ENCODE measurements around the gene MED27. TPM values are rescaled to one million over a fixed set of nuclear protein-coding genes. Genes with fewer than 3 reads are reported as not detected.
"Not testable (repeated sequence)": the region's sequence is repeated elsewhere in the genome, so short reads cannot be mapped to it uniquely, and the experiment has no call there.

Gene MED27
- total RNA-seq, 1 donor from 2014 or later, result 8.5 TPM

DNA sequence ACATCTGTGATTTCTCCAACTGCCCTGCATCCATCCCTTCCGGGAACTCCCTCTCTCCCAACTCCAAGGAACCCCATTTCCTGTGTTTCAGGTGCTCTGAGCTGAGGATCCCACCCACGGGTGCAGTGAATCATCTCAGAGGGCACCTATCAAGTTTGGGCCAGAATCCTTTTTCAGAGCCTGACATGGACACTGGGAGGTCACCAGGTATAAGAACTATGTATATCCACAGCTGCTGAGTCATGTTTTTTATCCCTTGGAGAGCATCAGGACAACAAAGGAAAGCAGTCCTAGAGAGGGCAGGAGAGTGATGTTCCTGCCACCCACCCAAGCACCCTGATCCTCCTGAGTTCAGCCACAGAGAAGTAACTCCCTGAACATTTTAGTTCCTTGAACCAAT is 3.8 kb downstream of the MED27 start:
- DNase-seq, result no peak

- DNase-seq, result no peak
Measured at GRCh38 chr9:132074736-132075135, 4.9 kb downstream of the MED27 start.

GRCh38 chr9:132071847-132072507 is 7.7 kb downstream of the MED27 start:
- DNase-seq, result no peak

DNA sequence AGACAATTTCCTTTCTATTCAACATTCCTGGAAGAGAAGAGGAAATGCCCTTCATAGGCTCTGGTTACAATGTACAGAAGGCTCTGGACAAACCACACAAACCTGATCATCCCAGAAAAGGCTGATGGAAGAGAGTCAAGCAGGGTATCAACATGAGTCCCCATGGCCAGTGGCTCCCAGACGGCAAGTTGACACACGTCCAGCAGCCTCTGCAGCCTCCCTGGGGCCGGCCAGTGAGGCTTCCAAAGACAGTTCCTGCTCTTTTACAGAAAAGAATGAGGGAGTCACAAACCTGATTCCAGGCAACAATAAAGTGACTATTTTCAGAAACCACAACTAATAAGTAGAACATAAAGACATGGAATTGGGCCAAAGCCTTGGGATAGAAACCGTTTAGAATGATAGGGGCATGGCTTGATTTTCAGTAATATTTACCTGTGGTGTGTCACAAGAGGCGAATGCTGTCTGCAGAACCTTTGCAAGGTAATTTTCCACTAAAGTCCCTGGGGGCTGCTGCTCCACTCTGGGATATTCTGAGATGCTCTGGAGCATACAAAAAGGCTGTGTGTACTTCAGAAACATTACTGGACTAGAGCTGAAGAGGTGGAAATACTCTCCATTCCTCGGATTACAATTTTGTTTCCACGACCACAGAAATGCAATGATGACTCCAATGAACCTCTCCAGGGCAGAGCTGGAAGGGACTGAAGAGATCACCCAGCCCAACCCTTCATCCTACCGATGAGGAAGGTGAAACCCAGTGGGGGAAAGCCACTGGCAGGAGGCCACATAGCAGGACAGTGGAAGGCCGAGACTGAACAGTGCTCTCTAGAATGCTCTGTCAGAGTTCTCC is 10.4 kb downstream of the MED27 start:
- no peak for DNase-seq

DNA sequence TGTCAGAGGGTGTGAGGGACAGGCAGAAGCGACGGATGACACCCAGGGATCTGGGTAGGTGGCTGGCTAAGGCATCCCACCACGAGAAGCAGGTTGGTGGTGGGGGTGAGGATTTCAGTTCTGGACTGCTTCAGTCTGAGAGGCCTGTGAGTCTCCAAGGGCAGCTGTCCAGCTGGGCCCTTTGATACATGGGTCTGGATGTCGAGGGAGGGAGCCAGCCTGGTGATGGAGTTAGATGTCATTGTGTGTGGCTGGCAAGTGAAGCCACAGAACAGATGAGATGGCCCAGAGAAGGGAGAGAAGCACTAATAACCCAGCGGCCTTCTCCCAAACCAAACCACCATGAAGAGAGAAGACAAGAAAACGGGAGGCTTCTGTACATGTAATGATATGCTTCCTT is 11.1 kb downstream of the MED27 start:
- no peak for DNase-seq

DNA sequence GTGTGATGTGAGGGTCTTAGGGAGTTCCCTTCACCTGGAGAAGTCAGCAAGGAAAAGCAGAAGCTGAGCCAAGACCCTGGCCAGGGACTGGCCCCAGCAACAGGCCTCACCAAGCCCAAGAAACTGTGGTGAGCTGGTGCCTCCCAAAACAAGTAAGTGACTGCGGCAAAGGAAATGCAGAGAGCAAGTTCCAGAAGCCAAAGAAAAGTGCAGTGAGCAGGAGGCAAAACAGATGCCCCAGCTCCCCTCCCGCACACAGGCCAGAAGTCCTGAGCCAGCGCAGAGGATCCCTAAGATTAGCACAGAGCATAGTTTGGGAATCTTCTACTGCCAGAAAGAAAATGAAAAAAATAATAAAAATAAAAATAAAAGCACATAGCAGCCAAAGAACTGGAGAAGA is 13.2 kb downstream of the MED27 start:
- DNase-seq, result no peak

GRCh38 chr9:132066057-132066456 is 13.6 kb downstream of the MED27 start:
- no peak for DNase-seq

GRCh38 chr9:132063281-132063680 is 16.4 kb downstream of the MED27 start:
- no peak for DNase-seq

DNA sequence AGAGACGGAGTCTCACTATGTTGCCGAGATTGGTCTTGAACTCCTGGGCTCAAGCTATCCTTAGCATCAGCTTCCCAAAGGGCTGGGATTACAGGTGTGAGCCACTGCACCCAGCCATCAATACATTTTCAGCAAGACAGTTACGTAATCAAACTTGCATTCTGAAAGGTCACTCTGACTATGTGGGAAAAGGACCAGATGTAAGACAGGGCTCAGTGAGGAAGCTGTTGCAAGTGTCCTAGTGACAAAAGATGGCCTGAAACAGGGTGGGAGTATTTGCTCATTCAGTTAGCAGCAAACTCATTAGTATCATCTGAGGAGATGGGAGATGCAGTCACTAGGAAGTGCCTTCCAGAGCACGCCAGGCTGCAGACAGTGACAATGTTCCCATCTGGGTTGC is 16.9 kb downstream of the MED27 start:
- no peak for DNase-seq

DNA sequence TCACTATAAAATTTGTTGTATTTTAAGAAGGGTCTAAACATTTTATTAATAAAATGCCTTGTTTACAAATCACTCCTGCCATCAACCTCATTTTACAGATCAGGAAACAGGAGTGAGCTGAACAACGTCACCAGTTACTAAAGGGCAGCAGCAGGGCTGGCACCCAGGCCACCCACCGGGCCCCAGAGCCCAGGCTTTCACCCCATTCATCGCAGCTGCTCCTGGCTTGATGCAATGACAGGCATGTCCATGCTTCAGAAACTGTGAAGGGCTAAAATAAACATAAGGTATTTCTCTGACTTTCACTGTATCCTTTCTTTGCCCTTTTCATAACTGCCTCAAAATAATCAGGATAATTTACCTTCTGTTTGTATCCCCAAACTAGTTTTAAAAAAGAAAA is 18.1 kb downstream of the MED27 start:
- no peak for DNase-seq

DNA sequence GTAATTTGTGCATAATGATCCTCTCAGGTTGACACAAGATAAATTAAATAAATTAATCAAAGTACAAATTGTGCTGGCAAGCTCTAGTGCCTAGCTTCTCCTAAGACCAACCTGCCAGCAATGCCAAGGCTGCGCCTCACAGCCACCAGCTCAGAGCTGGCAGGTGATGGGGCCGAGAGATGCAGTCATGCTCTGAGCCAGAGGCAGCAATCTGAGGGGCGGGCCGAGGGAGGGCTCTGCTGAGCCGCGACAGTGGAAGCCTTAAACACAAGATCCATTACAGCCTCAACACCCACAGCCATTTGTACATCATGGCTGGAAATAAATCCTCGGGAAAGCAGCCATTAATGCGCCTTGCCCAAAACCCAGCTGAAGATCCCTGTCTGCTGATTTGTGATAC is 20.3 kb downstream of the MED27 start:
- no peak for DNase-seq

- not testable (repeated sequence) for DNase-seq
Measured at GRCh38 chr9:132058226-132058625, 21.4 kb downstream of the MED27 start.

DNA sequence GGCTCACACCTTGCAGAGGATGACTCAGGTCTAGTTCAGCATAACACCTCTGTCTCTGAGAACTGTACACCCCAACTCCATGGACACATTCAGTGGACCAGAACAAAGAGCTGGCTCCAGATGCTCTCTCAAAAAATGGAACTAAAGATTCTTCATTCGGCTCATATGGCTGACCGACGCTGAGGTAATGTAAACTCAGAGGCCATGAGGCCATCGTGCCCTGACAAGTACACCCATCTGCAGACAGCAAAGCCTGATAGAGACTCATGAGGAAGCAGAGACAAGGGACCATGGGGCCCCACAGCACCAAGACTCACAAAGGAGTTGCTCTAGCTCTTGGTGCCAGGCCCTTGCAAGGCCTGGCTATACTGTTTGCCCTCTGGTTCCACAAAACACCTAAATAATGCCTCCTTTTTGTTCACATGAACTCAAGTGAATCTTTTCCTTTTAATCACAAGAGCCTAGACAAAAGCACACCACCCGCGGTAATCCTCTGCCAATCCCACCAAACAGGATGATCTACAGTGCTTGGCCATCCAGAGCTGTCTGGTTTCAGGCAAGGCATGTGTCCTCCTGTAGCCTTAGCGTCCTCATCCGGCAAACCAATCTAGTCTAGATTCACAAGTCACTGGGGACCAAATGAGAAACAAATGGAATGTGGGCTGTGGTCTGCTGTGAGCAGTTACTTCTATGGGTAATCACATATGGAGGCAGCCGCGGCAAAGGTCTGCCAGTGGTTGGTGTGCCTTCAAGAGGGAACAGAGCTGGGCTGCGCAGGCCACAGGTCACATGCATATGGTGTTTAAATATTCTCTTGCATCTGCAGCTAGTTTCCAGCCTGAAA is 22.7 kb downstream of the MED27 start:
- DNase-seq, result no peak

- no peak for DNase-seq
Measured at GRCh38 chr9:132055756-132056155, 23.9 kb downstream of the MED27 start.

GRCh38 chr9:132054024-132054423 is 25.6 kb downstream of the MED27 start:
- no peak for DNase-seq

- DNase-seq, result no peak
Measured at GRCh38 chr9:132049900-132050299, 29.8 kb downstream of the MED27 start.

DNA sequence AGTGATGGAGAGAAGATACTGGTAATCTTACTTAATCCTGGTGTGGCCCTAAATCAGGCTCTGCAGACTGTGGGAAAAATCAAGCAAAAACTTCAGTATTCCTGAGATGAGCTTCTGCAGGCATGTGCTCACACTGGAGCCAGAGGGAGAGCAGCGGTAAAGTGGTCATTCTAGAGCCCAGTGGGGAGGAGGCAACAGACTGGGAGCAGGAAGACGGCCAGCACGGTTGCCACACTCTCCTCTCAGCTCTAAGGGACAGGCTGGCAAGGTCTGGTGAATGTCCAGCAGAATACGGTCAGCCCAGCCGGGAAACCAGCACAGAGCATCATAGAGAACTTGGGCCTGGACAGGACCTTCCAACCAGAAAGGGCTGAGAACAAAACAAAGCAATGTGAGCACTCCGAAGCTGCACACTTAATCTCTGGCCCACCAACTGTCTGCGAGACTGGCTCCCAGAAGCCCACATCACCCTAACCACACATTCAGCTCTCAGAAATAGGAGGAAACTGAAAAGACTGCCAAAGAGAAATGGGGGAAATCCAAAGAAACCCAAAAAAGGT is 30.3 kb downstream of the MED27 start:
- no peak for DNase-seq

- DNase-seq, result no peak
Measured at GRCh38 chr9:132048201-132048600, 31.5 kb downstream of the MED27 start.

GRCh38 chr9:132046456-132046855 is 33.2 kb downstream of the MED27 start:
- DNase-seq, result no peak

DNA sequence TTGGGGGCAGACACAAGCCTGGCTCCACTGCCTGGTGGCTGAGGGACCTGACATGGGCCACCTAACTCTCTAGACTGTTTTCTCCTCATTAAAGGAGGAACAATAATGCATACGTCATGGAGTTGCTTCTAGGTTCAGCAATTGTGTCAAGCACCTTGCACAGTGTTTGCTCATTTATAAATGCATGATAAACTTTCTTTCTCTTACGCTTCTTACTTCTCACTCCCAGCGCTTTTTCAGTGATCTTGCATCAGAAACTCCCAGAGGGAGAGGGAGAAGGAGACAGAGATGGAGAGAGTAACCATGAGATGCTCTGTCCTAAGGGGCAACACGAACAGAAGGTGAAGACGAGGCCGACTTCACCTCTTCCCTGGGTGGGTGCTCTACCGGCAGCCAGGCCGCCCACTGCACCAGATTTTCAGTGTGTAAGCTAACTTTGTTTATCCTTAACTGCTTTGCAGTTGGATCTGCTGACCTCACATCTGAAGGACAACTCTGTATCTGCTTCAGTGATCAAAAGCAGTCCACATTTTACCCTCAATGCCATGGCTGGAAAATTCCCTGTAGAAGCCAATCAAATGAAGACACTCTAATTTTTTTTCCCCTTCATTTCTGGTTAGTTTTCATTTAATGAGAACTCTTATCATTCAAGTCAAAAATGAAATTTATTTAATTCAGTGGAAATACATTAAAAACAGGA is 35.3 kb downstream of the MED27 start:
- no peak for DNase-seq

DNA sequence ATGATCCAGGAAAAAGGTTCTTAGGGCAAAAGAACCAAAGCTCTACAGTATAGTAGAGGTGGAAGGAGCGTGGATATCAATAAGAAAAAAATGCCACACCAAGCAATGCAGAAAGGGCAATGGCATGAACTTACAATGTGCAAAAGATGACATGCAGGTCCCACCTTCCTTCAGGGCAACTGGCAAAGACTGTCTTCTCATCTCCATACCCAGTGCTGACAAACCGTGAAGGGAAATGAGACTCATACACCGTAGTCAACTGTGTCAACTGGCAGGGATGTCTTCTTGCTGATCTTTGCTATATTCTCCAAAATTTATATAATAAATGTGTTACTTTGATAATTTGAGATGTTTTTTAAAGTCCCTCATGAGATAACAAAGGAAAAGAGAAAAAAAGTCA is 36.0 kb downstream of the MED27 start:
- DNase-seq, result no peak

GRCh38 chr9:132042324-132042723 is 37.3 kb downstream of the MED27 start:
- peak; percentile 87 for DNase-seq
